GM20000 (cell line): ENCODE data around the gene GALNS.
A peak's percentile ranks its signal among the peaks of the same experiment; 100 is the strongest.

Experiments
- DNase-seq: peaks from one replicate; pipeline ENCODE4 v3.0.0; 2012; ENCODE audit warnings: low spot score
- TF ChIP-seq, protein P1 (sequence below): IDR thresholded peaks from 2 replicates; pipeline ENCODE4 v1.5.1; 2012; ENCODE audit warnings: mild to moderate bottlenecking, control low read depth; ENCODE audit errors: extremely low read depth, missing control alignments

Gene GALNS

DNA sequence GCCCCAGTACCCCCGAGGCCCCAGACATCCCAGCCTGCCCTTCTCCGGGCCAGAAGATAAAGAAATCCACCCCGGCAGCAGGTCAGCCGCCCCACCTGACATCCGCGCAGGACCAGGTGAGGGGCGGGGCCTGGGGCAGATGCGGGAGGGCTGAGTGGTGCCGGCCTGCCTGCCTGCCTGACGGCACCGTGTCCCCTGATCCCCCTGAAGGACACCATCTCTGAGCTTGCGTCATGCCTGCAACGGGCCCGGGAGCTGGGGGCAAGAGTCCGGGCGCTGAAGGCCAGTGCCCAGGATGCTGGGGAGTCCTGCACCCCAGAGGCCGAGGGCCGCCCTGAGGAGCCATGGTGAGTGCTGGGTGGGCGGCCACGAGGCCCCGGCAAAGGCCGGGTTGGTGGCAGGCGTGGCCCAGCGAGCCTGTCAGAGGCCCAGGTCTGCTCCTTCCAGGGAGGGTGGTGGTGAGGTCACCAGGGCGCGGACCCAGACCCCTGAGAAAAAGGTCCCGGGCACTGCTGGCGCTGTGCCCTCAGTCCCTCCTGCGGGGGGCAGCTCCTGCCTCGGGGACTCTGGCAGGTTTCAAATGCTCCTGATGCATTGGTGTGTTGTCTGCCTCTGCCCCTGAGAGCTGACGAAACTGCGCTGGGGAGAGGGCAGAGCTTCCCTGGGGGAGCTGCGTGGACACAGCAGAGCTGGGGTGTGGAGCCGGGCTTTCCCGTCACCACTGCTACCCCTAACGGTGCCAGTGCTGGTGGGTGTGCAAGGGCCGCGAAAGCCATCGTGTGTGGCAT, 52.0 kb downstream of the GALNS start:
- TF ChIP-seq, protein P1, sequence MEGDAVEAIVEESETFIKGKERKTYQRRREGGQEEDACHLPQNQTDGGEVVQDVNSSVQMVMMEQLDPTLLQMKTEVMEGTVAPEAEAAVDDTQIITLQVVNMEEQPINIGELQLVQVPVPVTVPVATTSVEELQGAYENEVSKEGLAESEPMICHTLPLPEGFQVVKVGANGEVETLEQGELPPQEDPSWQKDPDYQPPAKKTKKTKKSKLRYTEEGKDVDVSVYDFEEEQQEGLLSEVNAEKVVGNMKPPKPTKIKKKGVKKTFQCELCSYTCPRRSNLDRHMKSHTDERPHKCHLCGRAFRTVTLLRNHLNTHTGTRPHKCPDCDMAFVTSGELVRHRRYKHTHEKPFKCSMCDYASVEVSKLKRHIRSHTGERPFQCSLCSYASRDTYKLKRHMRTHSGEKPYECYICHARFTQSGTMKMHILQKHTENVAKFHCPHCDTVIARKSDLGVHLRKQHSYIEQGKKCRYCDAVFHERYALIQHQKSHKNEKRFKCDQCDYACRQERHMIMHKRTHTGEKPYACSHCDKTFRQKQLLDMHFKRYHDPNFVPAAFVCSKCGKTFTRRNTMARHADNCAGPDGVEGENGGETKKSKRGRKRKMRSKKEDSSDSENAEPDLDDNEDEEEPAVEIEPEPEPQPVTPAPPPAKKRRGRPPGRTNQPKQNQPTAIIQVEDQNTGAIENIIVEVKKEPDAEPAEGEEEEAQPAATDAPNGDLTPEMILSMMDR: no peak
- DNase-seq: peak; percentile 59

DNA sequence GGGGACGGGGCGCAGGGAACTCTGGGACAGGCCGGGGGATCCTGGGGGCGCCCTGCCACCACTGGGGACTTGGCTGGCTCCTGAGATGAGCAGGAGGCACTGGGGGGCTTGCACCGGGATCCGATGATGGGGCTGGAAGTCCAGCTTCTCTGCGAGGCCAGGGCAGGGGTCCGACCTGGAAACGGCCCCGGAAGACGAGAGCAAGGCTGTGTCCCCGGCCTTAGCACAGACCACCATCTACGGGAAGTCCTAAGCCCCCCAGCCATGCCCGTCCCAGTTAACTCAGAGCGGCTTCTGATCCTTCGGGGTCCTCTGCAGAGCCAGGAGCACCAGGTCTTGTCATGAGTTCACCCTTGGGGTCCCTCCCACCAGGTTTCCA, 52.6 kb downstream of the GALNS start:
- TF ChIP-seq, protein P1: no peak
- DNase-seq: no peak

DNA sequence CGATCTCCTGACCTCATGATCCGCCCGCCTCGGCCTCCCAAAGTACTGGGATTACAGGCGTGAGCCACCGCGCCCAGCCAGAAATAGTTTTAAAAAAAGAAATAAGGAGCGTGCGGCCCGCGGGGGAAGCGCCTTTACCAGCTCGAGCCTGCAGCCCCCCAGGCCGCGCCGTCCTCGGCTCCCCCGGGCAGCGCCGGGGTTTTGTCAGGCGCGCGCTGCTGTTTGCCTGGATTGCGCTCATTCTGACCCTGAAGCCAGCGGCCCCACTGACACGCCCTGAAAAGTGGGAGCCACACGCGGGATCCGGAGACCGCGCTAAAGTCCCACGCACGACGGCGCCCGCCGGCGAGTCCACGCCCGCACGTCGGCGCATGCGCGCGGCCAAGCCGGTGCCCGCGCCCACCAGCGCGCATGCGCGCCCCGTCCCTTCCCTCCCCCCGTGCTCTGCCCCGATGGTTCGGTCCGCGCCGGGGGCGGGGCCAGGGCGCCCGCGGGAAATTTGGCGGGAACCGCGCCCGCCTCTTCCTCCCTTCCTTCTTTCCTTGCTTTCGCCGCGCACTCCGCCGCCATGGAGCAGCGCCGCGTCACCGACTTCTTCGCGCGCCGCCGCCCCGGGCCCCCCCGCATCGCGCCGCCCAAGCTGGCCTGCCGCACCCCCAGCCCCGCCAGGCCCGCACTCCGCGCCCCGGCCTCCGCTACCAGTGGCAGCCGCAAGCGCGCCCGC, 53.3 kb downstream of the GALNS start, which contains the start of gene CDT1:
TSS of gene CDT1 (plus strand) at position 526 of the 724 bp plus-strand sequence. CDS start at position 569, 43 bp downstream.
- peak; percentile 100 for DNase-seq
- TF ChIP-seq, protein P1: no peak

DNA sequence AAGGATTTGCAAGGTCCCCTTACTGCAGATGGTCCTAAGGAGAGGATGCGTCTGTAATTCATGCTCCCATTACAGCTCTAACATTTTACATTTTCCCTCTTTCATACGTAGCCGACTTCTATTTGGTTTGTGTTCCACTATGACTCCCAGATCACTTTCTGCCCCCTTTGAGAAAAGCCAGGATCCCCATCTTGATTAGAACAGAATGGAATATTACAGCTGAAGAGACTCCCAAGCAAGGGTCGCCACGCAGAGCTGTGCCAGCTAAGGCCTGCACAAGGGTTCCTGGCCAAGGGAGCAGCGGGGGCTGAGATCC, 56.5 kb downstream of the GALNS start:
- DNase-seq: no peak
- TF ChIP-seq, protein P1: no peak

DNA sequence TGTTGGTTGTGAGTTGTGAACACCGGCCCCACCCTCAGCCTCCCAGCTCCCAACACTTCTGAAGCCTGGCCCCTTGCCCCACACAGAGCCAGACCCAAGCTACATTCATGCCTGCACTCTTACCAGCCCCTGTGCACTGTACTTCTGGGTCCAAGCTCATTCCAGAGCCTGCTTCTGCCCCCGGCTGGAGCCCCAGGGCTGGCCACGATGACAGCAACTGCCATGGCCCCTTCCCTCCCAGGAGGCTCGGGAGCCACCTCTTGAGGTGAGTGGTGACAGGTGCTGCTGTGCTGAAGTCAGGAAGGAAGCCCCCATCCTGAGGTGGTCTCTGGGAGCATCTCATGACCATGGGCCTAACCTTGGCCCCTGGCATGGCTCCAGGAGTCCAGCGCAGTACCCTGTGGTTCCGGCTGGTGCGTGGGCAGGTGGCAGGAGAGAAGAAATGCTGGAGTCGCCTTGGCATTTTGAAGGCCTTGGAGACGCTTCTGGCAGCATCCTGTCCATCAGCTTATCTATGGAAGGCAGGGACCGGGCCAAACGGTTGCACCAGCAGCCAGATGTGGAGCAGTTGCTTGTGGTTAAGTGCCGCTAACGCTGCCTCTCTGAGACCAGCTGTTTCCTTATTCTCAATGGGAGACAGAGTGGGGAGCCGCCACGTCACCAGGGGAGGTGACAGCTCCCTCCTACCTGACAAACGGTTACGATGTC, 57.0 kb downstream of the GALNS start:
- TF ChIP-seq, protein P1: no peak
- no peak for DNase-seq

DNA sequence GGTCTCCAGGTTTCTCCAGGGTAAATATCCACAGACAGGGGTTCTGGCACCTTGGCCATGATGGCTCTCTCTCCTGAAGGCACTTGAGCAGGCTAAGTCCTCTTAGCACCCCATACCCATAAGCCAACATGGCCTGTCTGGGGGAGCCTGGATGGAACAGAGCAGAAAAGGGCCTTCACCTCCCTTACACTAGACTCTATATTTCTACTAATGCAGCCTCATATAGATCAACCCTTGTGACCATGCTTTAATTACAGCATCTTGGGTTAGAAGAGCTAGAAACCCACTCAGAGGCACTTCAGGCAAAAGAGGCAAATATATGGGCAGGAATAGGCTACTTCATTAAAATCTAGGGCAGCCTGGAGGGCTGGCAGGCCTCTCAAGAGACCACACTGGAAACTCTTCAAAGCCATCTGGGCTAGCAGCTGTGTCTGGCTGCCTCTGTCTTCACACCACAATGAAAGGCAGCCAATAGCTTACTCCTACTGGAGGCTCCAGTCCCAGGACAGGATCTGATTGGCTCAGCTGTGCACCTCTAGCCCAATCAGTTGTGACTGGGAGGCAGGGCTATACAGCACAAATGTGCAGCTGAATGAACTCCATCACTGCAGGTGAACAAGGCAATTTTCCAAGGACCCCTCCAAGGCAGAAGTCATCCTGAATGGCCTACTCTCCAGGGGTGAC, 57.8 kb downstream of the GALNS start:
- TF ChIP-seq, protein P1: no peak
- no peak for DNase-seq
